Measurements from ENCODE around the gene OOSP4A. TPM values are rescaled to one million over a fixed set of nuclear protein-coding genes. Genes with fewer than 3 reads are reported as not detected.

The OOSP4A gene
- total RNA-seq, 1 donor from 2014 or later: not detected

DNA sequence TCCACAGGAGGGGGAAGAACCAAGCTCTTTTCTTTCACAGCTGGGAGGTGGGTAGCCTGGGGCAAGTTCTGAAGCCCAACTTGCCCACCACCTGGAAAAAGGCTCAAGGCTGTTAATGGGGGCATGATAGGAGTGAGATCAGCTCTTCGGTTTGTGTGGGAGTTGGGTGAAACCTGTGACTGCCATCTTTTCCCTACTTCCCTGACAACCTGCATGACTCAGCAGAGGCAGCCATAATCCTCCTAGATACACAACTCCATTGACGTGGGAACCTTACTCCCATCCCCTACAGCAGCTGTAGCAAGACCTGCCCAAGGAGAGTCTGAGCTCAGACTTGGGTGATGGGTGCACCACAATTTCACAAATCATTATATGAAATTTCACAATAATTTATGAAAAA is 39.9 kb downstream of the OOSP4A start:
- H3K4me1 ChIP-seq (ENCODE audit: insufficient read depth, low read length): no peaks in the 10 kb centered on the region
- TF ChIP-seq, protein P1, sequence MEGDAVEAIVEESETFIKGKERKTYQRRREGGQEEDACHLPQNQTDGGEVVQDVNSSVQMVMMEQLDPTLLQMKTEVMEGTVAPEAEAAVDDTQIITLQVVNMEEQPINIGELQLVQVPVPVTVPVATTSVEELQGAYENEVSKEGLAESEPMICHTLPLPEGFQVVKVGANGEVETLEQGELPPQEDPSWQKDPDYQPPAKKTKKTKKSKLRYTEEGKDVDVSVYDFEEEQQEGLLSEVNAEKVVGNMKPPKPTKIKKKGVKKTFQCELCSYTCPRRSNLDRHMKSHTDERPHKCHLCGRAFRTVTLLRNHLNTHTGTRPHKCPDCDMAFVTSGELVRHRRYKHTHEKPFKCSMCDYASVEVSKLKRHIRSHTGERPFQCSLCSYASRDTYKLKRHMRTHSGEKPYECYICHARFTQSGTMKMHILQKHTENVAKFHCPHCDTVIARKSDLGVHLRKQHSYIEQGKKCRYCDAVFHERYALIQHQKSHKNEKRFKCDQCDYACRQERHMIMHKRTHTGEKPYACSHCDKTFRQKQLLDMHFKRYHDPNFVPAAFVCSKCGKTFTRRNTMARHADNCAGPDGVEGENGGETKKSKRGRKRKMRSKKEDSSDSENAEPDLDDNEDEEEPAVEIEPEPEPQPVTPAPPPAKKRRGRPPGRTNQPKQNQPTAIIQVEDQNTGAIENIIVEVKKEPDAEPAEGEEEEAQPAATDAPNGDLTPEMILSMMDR (IDR thresholded peaks at IDR 0.05; ENCODE audit: insufficient read depth, low read depth, low read length): no peak
- Mint-ChIP-seq H3K27ac (ENCODE audit: unreplicated experiment) (no peak overlapping the region), H3K4me3 (ENCODE audit: unreplicated experiment) (no peak overlapping the region), H3K9me3 (ENCODE audit: unreplicated experiment) (peaks cover 2% of the 10 kb centered on the region), H3K36me3 (ENCODE audit: low read depth, unreplicated experiment) (no peaks in the 10 kb centered on the region), H3K27me3 (ENCODE audit: low read depth, unreplicated experiment) (no peaks in the 10 kb centered on the region), H3K4me1 (ENCODE audit: low read depth, unreplicated experiment) (no peaks in the 10 kb centered on the region)
- H3K9ac ChIP-seq (ENCODE audit: low read length): no peak overlapping the region
- H3K36me3 ChIP-seq (ENCODE audit: insufficient read depth, low read length): no peaks in the 10 kb centered on the region
- DNase-seq (ENCODE audit: low read depth) (no peak), FAIRE-seq (no peak)
- no peak overlapping the region for H3K27ac ChIP-seq (ENCODE audit: low read depth, low read length)
- no peaks in the 10 kb centered on the region for H4K20me1 ChIP-seq (ENCODE audit: insufficient read depth, low read length)
- H3K27me3 ChIP-seq (ENCODE audit: insufficient read depth, low read length): no peaks in the 10 kb centered on the region
- no peak overlapping the region for H2AFZ ChIP-seq (ENCODE audit: low read depth, low read length)
- H3K79me2 ChIP-seq (ENCODE audit: insufficient read depth, low read length): no peaks in the 10 kb centered on the region
- H3K9me3 ChIP-seq (ENCODE audit: insufficient read depth, low read depth, low read length): no peaks in the 10 kb centered on the region
- no peak overlapping the region for H3K4me3 ChIP-seq (ENCODE audit: insufficient read depth, low read depth, low read length)
- H3K4me2 ChIP-seq (ENCODE audit: low read length): no peak overlapping the region

GRCh38 chr11:60005360-60005759 is 41.5 kb downstream of the OOSP4A start:
- Mint-ChIP-seq H3K4me3 (ENCODE audit: unreplicated experiment) (no peak overlapping the region), H3K36me3 (ENCODE audit: low read depth, unreplicated experiment) (no peaks in the 10 kb centered on the region)
- no peak for FAIRE-seq

GRCh38 chr11:60016881-60017280 is 53.0 kb downstream of the OOSP4A start, which contains the start of gene OOSP4B:
TSS of gene OOSP4B (plus strand) at chr11:60017181.
- no peak within 1 kb of the TSS for H2AFZ ChIP-seq (ENCODE audit: low read depth, low read length)
- H3K27me3 ChIP-seq (ENCODE audit: insufficient read depth, low read length): no peaks in the 10 kb centered on the region
- Mint-ChIP-seq H3K27ac (ENCODE audit: unreplicated experiment) (no peak within 1 kb of the TSS), H3K27me3 (ENCODE audit: low read depth, unreplicated experiment) (no peaks in the 10 kb centered on the region), H3K4me1 (ENCODE audit: low read depth, unreplicated experiment) (no peaks in the 10 kb centered on the region), H3K9me3 (ENCODE audit: unreplicated experiment) (no peaks in the 10 kb centered on the region), H3K4me3 (ENCODE audit: unreplicated experiment) (no peak within 1 kb of the TSS), H3K36me3 (ENCODE audit: low read depth, unreplicated experiment) (no peaks in the 10 kb centered on the region)
- no peaks in the 10 kb centered on the region for H3K9me3 ChIP-seq (ENCODE audit: insufficient read depth, low read depth, low read length)
- FAIRE-seq (no peak), DNase-seq (ENCODE audit: low read depth) (no peak)
- TF ChIP-seq EZH2 (IDR thresholded peaks at IDR 0.05; ENCODE audit: insufficient read depth, low read length): no peak
- TF ChIP-seq, protein P1 (IDR thresholded peaks at IDR 0.05; ENCODE audit: insufficient read depth, low read depth, low read length): no peak
- no peaks in the 10 kb centered on the region for H3K4me1 ChIP-seq (ENCODE audit: insufficient read depth, low read length)
- H3K9ac ChIP-seq (ENCODE audit: low read length): no peak within 1 kb of the TSS
- no peak within 1 kb of the TSS for H3K4me3 ChIP-seq (ENCODE audit: insufficient read depth, low read depth, low read length)
- no peaks in the 10 kb centered on the region for H4K20me1 ChIP-seq (ENCODE audit: insufficient read depth, low read length)
- no peak within 1 kb of the TSS for H3K27ac ChIP-seq (ENCODE audit: low read depth, low read length)
- H3K79me2 ChIP-seq (ENCODE audit: insufficient read depth, low read length): no peaks in the 10 kb centered on the region
- H3K36me3 ChIP-seq (ENCODE audit: insufficient read depth, low read length): no peaks in the 10 kb centered on the region
- H3K4me2 ChIP-seq (ENCODE audit: low read length): no peak within 1 kb of the TSS

More at GRCh38 chr11:60005360-60005759, 41.5 kb downstream of the OOSP4A start:
- no peak overlapping the region for H3K27ac Mint-ChIP-seq (ENCODE audit: unreplicated experiment)
- H3K27ac ChIP-seq (ENCODE audit: low read depth, low read length): no peak overlapping the region
- H3K4me2 ChIP-seq (ENCODE audit: low read length): no peak overlapping the region
- no peaks in the 10 kb centered on the region for H3K27me3 ChIP-seq (ENCODE audit: insufficient read depth, low read length)
- no peaks in the 10 kb centered on the region for H3K4me1 Mint-ChIP-seq (ENCODE audit: low read depth, unreplicated experiment)
- H3K4me3 ChIP-seq (ENCODE audit: insufficient read depth, low read depth, low read length): no peak overlapping the region
- H3K9me3 ChIP-seq (ENCODE audit: insufficient read depth, low read depth, low read length): no peaks in the 10 kb centered on the region
- DNase-seq (ENCODE audit: low read depth): no peak
- peaks cover 2% of the 10 kb centered on the region for H3K9me3 Mint-ChIP-seq (ENCODE audit: unreplicated experiment)
- H3K27me3 Mint-ChIP-seq (ENCODE audit: low read depth, unreplicated experiment): no peaks in the 10 kb centered on the region
- H2AFZ ChIP-seq (ENCODE audit: low read depth, low read length): no peak overlapping the region
- no peaks in the 10 kb centered on the region for H3K4me1 ChIP-seq (ENCODE audit: insufficient read depth, low read length)
- H3K36me3 ChIP-seq (ENCODE audit: insufficient read depth, low read length): no peaks in the 10 kb centered on the region
- no peaks in the 10 kb centered on the region for H4K20me1 ChIP-seq (ENCODE audit: insufficient read depth, low read length)
- TF ChIP-seq, protein P1 (IDR thresholded peaks at IDR 0.05; ENCODE audit: insufficient read depth, low read depth, low read length): no peak
- no peak for TF ChIP-seq EZH2 (IDR thresholded peaks at IDR 0.05; ENCODE audit: insufficient read depth, low read length)
- H3K79me2 ChIP-seq (ENCODE audit: insufficient read depth, low read length): no peaks in the 10 kb centered on the region
- H3K9ac ChIP-seq (ENCODE audit: low read length): no peak overlapping the region

Measured in astrocyte (in vitro differentiated cells and primary cell).